ENCODE measurements around the gene NUMB.

DNA sequence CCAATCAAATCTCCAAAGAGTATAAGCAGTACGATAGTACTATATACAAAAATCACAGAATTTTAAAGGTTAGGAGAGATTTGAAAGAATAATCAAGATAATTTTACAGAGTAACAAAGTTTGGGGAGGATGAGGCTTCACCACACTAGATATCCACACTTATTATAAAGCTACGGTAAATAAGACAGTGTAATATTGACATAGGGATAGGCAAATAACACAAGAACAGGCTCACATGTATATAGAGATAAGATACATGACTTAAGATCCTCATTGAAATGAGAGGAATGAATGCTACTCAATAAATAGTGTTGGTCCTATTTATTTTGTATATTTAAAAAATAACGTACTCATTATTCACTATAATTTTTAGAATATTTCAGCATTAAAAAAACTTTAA is 26.2 kb downstream of the NUMB start:
- TF ChIP-seq POLR2AphosphoS5 (IDR thresholded peaks at IDR 0.05; ENCODE audit: low read depth, low read length) (no peak), TAF1 (IDR thresholded peaks at IDR 0.05; ENCODE audit: borderline replicate concordance, insufficient read depth, low read length) (no peak), SIN3A (IDR thresholded peaks at IDR 0.05; ENCODE audit: borderline replicate concordance, insufficient read depth, low read length) (no peak)

Data from PFSK-1 (cell line).